Stimulated activated CD4-positive, alpha-beta T cell treated with anti-CD3 and anti-CD28 coated beads, Interleukin-1b, Interleukin-23, amount 100 ng/mL, for 4 hours (primary cell): ENCODE results near the gene TMOD1.
"Not testable (repeated sequence)": the region's sequence is repeated elsewhere in the genome, so short reads cannot be mapped to it uniquely, and the experiment has no call there.

Experiments used
- DNase-seq, 2 donors: peaks; one replicate each; pipeline ENCODE4 v3.0.0-alpha.2; 2020; ENCODE audit warnings: low read depth in 2 of 2

The TMOD1 gene

GRCh38 chr9:97567894-97568202, 66.4 kb downstream of the TMOD1 start:
- DNase-seq: no peak

GRCh38 chr9:97568461-97569275, 67.2 kb downstream of the TMOD1 start:
- no peak for DNase-seq

GRCh38 chr9:97570899-97571298, 69.4 kb downstream of the TMOD1 start:
- no peak for DNase-seq

GRCh38 chr9:97571664-97572063, 70.2 kb downstream of the TMOD1 start:
- no peak for DNase-seq

- no peak for DNase-seq
Measured at GRCh38 chr9:97572196-97572891, 70.9 kb downstream of the TMOD1 start.

- no peak for DNase-seq
Measured at GRCh38 chr9:97572892-97573365, 71.5 kb downstream of the TMOD1 start.

GRCh38 chr9:97573482-97574073, 72.1 kb downstream of the TMOD1 start:
- DNase-seq: no peak

DNA sequence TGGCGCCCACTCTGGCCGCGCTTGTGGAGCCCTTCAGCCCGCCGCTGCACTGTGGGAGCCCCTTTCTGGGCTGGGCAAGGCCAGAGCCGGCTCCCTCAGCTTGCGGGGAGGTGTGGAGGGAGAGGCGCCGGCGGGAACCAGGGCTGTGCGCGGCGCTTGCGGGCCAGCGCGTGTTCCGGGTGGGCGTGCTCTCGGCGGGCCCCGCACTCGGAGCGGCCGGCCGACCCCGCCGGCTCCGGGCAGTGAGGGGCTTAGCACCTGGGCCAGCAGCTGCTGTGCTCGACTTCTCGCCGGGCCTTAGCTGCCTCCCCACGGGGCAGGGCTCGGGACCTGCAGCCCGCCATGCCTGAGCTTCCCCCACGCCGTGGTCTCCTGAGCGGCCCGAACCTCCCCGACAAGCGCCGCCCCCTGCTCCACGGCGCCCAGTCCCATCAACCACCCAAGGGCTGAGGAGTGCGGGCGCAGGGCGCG, 72.7 kb downstream of the TMOD1 start:
- DNase-seq: not testable (repeated sequence)

GRCh38 chr9:97574921-97575672, 73.6 kb downstream of the TMOD1 start:
- not testable (repeated sequence) for DNase-seq

GRCh38 chr9:97575673-97576200, 74.3 kb downstream of the TMOD1 start:
- no peak for DNase-seq

GRCh38 chr9:97577051-97577450, 75.6 kb downstream of the TMOD1 start:
- DNase-seq: no peak

- DNase-seq: no peak
Measured at GRCh38 chr9:97578846-97579245, 77.4 kb downstream of the TMOD1 start.

- no peak for DNase-seq
Measured at GRCh38 chr9:97579914-97580313, 78.4 kb downstream of the TMOD1 start.

GRCh38 chr9:97581590-97581989, 80.1 kb downstream of the TMOD1 start:
- DNase-seq: not testable (repeated sequence)

DNA sequence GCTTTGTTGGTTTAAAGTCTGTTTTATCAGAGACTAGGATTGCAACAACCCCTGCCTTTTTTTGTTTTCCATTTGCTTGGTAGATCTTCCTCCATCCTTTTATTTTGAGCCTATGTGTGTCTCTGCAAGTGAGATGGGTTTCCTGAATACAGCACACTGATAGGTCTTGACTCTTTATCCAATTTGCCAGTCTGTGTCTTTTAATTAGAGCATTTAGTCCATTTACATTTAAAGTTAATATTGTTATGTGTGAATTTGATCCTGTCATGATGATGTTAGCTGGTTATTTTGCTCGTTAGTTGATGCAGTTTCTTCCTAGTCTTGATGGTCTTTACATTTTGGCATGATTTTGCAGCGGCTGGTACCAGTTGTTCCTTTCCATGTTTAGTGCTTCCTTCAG, 83.3 kb downstream of the TMOD1 start:
- not testable (repeated sequence) for DNase-seq

DNA sequence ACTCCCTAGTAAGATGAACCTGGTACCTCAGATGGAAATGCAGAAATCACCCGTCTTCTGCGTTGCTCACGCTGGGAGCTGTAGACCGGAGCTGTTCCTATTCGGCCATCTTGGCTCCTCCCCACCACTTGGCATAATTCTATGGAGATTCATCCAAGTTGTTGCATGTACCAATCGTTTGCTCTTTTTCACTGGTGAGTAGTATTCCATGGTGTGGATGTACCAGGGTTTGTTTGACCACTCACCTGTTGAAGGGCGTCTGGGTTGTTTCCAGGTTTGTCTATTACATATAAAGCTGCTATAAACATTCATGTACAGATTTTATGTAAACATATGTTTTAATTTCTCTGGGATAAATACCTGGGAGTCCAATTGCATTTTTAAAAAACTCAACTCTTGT, 85.4 kb downstream of the TMOD1 start:
- not testable (repeated sequence) for DNase-seq

- DNase-seq: no peak
Measured at GRCh38 chr9:97591535-97591934, 90.1 kb downstream of the TMOD1 start.

DNA sequence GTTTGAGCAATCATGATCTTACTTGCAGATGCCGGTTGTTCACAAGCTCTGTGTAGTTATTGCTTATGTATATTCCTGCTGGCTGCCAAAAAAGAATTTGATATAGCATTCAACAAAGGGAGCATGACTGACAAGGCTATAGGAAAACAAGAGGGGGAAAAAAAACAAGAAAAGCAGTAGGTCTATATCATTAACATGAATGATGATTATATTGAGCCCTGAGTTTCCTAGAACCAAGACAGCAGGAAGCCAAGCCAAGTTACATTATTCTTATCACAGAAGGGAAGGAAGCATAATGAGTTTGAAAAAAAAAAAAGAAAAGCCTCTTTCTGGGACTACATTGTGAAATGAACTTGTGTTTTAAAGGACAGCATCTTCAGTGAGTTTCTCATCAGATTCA, 90.7 kb downstream of the TMOD1 start:
- DNase-seq: no peak

- DNase-seq: no peak
Measured at GRCh38 chr9:97593960-97594359, 92.5 kb downstream of the TMOD1 start.

- no peak for DNase-seq
Measured at GRCh38 chr9:97594381-97594921, 93.0 kb downstream of the TMOD1 start.

DNA sequence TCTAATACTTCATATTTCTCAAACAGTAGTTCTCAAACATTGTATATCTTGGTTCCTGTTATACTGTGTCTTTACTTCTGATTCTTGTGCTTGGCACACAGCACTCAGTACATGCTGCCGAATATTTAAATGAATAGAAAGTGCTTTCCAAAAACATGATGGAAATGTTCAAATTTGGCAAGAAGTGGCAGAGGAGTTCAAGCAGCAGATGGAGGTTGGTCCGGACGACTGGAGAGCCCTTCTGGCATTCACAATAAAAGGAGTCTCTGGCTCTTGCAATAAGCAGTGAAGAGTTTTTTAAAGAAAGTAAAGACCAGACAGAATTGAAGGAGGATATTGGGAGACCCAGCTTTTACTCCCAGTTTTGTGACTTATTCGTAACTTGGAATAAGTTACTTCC, 95.4 kb downstream of the TMOD1 start:
- no peak for DNase-seq
